Fibroblast of skin of right quadriceps (primary cell): ENCODE data around the gene APRT.
A peak's percentile ranks its signal among the peaks of the same experiment; 100 is the strongest.
"Not testable (repeated sequence)": the region's sequence is repeated elsewhere in the genome, so short reads cannot be mapped to it uniquely, and the experiment has no call there.

Experiments
- DNase-seq: peaks from one replicate; pipeline ENCODE4 v3.0.0-alpha.2; 2013

APRT gene

DNA sequence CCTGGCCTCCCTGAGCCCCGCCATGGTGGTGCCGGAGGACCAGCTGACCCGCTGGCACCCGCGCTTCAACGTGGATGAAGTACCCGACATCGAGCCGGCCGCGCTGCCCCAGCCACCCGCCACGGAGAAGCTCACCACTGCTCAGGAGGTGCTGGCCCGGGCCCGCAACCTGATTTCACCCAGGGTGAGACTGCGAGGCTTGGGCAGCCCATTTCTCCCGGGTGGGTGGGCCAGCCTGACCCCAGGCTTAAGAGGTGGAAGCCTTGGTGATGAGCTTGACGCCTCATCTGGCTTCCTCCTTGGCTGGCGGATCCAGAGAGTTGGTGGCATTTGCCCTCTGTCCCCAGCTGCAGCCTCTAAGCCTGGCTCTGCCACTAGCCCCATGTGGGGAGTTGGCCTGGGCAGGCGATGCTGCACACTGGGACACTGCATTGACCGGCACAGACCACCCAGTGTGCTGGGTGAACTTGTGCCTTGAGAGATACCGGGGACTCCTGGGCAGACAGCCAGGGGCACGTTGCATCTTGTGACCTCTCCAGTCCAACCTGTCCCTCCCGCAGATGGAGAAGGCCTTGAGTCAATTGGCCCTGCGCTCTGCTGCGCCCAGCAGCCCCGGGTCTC, 5.1 kb downstream of the APRT start:
- DNase-seq: no peak

- no peak for DNase-seq
Measured at GRCh38 chr16:88805887-88806393, 5.8 kb downstream of the APRT start.

DNA sequence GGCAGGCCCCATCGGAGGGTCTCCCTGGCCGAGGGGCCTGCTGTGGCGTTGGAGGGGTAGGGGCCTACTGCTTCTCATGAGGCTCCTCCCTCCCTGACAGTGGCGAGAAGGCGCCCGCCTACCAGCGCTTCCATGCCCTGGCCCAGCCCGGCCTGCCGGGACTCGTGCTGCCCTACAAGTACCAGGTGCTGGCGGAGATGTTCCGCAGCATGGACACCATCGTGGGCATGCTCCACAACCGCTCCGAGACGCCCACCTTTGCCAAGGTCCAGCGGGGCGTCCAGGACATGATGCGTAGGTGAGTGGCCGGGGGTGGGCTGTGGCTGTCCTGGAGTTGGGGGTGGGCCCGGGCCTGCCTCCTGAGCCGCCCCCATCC, 6.4 kb downstream of the APRT start:
- no peak for DNase-seq

GRCh38 chr16:88804552-88805339, 7.0 kb downstream of the APRT start:
- no peak for DNase-seq

GRCh38 chr16:88804173-88804551, 7.6 kb downstream of the APRT start:
- no peak for DNase-seq

DNA sequence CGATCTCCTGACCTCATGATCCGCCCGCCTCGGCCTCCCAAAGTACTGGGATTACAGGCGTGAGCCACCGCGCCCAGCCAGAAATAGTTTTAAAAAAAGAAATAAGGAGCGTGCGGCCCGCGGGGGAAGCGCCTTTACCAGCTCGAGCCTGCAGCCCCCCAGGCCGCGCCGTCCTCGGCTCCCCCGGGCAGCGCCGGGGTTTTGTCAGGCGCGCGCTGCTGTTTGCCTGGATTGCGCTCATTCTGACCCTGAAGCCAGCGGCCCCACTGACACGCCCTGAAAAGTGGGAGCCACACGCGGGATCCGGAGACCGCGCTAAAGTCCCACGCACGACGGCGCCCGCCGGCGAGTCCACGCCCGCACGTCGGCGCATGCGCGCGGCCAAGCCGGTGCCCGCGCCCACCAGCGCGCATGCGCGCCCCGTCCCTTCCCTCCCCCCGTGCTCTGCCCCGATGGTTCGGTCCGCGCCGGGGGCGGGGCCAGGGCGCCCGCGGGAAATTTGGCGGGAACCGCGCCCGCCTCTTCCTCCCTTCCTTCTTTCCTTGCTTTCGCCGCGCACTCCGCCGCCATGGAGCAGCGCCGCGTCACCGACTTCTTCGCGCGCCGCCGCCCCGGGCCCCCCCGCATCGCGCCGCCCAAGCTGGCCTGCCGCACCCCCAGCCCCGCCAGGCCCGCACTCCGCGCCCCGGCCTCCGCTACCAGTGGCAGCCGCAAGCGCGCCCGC, 8.3 kb downstream of the APRT start, which contains the start of gene CDT1:
CDT1 (plus strand) TSS at position 526 of the 724 bp plus-strand sequence; CDS start at position 569, 43 bp downstream.
- DNase-seq: peak; percentile 84

DNA sequence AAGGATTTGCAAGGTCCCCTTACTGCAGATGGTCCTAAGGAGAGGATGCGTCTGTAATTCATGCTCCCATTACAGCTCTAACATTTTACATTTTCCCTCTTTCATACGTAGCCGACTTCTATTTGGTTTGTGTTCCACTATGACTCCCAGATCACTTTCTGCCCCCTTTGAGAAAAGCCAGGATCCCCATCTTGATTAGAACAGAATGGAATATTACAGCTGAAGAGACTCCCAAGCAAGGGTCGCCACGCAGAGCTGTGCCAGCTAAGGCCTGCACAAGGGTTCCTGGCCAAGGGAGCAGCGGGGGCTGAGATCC, 11.5 kb downstream of the APRT start:
- no peak for DNase-seq

DNA sequence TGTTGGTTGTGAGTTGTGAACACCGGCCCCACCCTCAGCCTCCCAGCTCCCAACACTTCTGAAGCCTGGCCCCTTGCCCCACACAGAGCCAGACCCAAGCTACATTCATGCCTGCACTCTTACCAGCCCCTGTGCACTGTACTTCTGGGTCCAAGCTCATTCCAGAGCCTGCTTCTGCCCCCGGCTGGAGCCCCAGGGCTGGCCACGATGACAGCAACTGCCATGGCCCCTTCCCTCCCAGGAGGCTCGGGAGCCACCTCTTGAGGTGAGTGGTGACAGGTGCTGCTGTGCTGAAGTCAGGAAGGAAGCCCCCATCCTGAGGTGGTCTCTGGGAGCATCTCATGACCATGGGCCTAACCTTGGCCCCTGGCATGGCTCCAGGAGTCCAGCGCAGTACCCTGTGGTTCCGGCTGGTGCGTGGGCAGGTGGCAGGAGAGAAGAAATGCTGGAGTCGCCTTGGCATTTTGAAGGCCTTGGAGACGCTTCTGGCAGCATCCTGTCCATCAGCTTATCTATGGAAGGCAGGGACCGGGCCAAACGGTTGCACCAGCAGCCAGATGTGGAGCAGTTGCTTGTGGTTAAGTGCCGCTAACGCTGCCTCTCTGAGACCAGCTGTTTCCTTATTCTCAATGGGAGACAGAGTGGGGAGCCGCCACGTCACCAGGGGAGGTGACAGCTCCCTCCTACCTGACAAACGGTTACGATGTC, 12.0 kb downstream of the APRT start:
- no peak for DNase-seq

DNA sequence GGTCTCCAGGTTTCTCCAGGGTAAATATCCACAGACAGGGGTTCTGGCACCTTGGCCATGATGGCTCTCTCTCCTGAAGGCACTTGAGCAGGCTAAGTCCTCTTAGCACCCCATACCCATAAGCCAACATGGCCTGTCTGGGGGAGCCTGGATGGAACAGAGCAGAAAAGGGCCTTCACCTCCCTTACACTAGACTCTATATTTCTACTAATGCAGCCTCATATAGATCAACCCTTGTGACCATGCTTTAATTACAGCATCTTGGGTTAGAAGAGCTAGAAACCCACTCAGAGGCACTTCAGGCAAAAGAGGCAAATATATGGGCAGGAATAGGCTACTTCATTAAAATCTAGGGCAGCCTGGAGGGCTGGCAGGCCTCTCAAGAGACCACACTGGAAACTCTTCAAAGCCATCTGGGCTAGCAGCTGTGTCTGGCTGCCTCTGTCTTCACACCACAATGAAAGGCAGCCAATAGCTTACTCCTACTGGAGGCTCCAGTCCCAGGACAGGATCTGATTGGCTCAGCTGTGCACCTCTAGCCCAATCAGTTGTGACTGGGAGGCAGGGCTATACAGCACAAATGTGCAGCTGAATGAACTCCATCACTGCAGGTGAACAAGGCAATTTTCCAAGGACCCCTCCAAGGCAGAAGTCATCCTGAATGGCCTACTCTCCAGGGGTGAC, 12.8 kb downstream of the APRT start:
- no peak for DNase-seq

GRCh38 chr16:88798073-88798472, 13.7 kb downstream of the APRT start:
- DNase-seq: no peak

GRCh38 chr16:88796278-88796677, 15.4 kb downstream of the APRT start:
- no peak for DNase-seq

GRCh38 chr16:88793251-88793954, 18.3 kb downstream of the APRT start:
- DNase-seq: no peak

DNA sequence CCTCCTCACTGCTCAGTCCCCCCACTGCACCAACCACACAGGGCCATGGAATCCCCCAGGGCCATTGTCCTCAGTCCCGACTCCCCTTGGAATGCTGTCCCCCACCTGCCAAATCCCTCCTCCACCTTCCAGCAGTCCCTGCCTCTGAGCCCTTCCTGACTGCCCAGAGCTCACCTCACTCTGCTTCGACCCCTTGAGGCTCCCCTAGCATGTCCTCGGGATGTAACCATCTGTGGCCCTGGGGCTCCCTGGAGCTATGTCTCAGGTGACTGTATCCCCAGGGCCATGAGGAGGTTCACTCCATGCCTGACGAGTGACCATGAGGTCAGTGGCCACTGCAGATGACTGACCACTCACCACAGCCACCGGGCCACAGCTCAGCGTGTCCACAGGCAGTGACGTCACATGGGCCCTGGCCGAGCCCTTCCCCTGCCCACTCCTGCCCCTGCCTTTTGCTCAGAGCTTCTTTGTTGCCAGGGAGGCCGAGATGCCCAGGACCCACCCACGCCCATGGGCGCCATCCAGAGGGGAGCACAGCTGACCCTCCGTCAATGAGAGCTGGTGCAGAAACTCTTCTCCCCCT, 19.0 kb downstream of the APRT start:
- DNase-seq: no peak

- DNase-seq: no peak
Measured at GRCh38 chr16:88792078-88792550, 19.6 kb downstream of the APRT start.

GRCh38 chr16:88790312-88791211, 21.2 kb downstream of the APRT start:
- DNase-seq: no peak

DNA sequence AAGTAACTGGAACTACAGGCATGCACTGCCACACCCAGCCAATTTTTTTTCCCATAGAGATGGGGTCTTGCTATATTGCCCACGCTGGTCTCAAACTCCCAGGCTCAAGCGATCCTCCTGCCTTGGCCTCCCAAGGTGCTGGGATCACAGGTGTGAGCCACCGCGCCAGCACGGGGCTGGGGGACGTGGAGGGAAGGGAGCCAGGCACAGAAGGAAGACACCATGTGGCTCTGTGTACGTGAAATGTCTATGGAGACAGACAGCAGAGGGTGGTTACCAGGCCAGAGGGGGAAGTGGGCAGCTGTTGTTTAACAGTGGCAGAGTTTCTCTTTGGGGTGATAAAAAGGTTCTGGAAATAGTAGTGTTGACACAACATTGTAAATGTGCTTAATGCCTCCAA, 22.1 kb downstream of the APRT start:
- DNase-seq: no peak

- DNase-seq: not testable (repeated sequence)
Measured at GRCh38 chr16:88788749-88789148, 23.0 kb downstream of the APRT start.

DNA sequence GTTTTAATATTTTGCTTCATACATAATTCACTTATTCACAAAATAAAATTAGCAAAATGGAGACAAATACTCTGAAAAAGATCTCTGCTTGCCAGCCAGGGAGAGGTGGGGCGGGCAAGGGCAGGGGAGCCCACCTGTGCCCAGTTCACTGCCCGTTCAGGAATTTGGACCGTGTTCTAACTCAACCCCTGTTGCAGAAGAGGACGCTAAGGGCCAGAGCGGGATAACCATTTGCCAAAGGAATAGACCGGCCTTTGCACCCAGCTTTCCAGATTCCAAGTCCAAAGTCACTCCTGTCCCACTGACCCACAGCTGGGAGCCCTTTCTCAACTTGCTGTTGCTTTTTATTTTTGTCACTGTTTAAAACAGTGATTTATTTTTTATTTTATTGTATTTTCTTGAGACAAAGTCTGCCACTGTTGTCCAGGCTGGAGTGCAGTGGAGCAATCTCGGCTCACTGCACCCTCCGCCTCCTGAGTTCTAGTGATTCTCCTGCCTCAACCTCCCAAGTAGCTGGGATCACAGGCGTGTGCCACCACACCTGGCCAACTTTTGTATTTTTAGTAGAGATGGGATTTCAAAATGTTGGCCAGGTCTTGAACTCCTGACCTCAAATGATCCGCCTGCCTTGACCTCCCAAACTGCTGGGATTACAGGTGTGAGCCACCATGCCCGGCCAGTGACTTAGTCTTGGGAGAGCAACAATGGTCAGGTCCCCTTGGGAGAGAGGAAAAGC, 24.0 kb downstream of the APRT start:
- DNase-seq: no peak

DNA sequence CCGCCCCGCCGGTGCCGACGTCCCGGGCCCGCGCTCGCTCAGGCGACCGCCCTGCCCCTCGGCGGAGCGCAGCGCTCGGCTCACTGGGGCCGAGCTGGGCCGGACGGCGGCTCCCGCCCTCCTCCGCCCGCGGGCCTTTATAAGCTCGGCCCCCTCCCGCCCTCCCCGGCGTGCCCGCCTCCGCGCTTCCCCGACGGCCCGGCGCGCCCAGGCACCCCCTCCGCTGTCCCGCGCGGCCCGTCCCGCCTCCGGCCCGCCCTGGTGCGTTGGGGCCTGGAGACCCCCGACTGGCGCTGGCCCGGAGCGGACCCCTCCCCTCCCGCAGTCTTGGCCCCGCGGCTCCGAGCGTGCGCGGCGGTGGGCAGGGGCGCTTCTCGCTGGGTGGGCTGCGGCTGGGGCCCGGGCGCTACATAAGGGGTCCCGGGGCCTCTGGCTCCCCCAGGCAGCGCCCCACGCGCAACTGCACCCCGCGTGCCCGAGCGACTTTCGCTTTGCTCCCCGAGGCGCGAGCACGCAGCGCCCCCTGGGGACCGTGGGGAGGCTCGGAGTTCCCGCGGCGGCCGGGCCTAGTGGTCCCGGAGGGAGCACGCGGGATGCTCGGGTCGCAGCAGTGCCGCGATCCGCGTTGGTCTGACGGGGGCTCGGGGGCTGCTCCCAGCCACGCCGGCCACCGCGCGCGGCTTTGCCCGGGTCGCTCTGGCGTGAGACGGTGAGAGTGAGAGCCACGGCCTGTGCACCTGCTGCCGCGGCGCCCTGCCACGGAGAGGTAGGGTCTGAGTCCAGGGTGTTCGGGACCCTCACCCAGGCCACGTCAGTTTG, 26.4 kb downstream of the APRT start, which contains the start of gene PIEZO1:
PIEZO1 (minus strand) TSS at position 115 of the 819 bp plus-strand sequence. CDS start 256 bp downstream, outside the sequence.
- peak; percentile 67 for DNase-seq
